GM18867 (cell line): ENCODE results near the gene OR8H1.

Experiments used
- ATAC-seq: cut with Tn5 transposase; IDR thresholded peaks from one replicate; pipeline ENCODE4 v1.9.1; 2021; ENCODE audit warnings: mild to moderate bottlenecking, moderate library complexity; ENCODE audit not compliant: unreplicated experiment

Gene OR8H1, protein sequence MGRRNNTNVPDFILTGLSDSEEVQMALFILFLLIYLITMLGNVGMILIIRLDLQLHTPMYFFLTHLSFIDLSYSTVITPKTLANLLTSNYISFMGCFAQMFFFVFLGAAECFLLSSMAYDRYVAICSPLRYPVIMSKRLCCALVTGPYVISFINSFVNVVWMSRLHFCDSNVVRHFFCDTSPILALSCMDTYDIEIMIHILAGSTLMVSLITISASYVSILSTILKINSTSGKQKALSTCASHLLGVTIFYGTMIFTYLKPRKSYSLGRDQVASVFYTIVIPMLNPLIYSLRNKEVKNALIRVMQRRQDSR

DNA sequence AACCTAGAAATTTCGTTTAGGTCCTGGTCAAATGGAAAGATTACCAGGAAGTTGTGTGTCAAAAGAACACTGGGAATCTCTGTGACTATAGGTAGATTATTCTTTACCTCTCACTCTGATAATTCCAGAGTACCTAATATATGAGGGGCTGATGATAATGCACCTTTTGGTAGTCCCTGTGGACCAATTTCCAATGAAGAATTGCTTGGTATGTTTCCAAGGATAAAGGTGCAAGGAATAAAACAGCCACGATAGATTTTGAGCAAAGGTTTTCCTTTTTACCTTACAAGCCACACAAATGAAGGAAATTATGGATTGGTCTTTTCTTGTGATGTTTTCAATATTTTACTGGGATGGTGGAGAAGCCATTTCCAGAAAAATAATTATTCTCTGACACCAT, at the start of gene OR8H1:
TSS of gene OR8H1 (minus strand) at position 101 of the 400 bp plus-strand sequence. CDS start 1,192 bp downstream, outside the sequence.
- no peak for ATAC-seq

DNA sequence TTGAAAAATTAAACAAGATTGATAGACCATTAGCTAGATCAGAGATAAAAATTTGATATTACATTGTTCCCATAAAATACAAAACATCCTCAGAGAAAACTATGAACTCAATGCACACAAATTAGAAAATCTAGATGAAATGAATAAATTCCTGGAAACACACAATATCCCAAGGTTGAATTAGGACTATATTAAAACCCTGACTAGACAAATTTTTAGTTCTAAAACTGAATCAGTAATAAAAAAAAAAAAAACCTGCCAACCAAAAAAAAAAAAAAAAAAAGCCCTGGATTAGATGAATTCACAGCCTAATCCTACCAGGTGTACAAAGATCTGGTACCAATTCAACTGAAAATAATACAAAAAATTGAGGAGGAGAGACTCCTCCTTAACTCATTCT, 48.2 kb upstream of the OR8H1 start:
- ATAC-seq = no peak

DNA sequence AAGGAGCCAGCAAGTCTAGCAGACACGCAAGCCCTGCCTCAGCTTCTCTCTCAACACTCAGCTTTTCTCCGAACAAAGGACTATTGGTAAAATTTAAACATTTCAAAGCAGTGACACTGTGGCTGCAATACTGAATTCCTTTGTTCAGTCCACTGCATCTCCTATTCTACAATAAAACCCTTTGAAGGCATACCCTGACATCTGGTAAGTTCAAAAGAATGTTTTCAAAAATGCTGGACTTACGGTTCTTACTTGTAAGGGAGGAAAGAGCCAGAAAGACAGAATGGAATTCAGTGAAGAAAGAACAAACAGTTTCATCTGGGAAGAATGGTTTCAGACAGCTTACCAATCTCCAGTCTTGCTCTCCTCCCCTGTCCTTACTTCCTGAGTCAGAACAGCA, 41.1 kb upstream of the OR8H1 start:
- ATAC-seq = no peak

DNA sequence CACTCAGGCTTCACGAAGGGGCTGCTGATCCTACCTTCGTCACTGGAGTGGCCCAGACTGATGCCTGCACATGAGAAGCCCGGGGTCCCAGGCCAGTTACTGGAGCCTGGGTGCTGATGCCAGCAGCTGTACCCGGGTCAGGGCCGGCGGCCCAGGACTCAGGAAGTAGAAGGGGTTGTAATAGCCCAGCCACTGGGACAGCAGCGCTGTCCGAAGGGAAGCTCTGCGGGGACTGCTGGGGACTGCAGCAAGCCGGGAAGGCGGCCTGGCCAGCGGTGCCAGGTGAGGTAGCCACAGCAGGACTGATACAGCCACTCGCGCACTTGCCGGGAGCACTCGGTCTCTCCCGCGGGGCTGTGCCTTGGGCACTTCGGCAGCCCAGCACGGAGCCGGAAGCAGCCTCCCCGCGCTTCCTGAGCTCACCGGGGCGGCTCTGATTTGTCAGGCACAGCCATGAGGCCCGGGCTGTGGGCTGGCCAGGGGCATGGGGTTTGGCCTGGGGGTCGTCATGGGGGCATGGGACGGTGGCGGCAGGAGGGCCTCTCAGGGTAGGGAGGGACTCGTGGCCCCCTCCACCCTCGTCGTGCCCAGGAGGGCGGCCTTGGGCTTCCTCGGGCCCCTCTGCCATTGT, 39.9 kb upstream of the OR8H1 start:
- ATAC-seq = no peak

DNA sequence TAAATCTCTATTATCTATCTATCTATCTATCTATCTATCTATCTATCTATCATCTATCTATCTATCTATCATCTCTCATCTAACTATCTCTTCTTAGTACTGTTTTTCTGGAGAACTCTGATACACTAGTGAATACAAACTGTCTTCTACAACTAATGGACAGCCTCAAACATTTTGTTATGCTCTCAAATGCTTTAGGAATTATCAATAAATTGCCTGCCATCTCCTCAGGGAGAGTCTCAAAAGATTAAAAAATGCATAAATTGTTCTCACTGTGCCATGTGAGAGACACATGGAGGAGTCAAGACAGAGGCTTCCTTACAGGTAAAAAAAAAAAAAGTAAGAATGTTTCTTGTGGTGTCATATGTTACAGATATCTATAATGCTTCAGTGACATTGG, 22.8 kb upstream of the OR8H1 start, which contains the start of gene OR8K3:
TSS of gene OR8K3 (plus strand) at position 301 of the 400 bp plus-strand sequence. CDS start 3,163 bp downstream, outside the sequence.
- ATAC-seq = no peak

DNA sequence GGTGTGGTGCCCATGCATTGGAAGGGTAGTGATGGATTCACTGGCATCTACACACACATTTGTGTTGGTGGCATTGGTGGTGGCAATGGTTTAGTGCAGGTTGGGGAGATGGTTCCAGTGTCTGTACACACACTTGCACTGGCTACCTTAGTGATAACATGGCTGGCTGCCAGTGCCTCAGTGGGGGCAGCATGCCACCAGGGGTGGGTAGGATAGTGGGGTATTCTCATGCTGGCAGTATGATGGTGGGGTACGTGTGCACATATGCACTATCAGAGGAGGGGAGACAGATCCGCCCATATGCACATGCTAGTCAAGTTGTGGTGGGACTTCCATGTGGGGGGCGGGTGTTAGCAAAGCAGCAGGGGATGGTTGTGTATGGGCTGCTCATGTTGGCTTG, 15.8 kb upstream of the OR8H1 start:
- ATAC-seq = no peak

DNA sequence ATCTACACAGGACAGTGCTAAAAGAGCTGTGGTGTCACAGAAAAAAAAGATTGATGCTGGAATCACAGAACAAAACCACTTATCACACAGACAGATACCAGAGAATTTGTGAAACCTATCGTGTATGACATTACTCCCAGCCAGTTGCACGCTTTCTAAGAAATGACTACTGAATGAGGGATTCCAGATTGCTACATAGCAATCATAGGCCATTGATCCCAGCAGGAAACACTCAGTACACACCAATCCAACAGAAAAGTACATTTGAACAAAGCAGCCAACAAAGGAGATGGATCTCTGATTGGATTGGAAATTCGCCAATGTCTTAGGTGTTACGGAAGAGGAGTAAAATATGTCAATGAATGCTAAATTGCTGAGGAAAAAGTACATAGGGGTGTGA, 4.8 kb upstream of the OR8H1 start:
- no peak for ATAC-seq

DNA sequence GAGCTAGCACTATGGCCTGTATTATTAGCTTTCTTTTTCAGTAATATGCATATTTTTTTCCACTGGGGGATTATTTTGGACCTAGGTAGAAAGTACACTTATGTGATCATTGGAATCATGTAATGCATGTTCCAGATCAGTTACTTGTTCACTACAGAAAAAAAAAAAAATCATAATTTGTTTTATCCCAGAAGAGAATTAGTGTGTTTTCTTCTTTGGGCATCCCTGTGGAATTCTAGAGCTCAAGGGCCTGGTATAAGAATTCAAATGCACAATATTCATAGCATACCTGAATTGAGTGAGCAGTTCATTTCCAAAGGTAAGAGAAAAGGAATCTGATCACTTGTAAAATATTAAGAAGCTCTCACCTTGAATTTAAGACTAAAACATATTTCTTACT, 18.2 kb downstream of the OR8H1 start, which contains the start of gene OR5T1:
TSS of gene OR5T1 (plus strand) at position 301 of the 400 bp plus-strand sequence. CDS start 1,485 bp downstream, outside the sequence.
- no peak for ATAC-seq

DNA sequence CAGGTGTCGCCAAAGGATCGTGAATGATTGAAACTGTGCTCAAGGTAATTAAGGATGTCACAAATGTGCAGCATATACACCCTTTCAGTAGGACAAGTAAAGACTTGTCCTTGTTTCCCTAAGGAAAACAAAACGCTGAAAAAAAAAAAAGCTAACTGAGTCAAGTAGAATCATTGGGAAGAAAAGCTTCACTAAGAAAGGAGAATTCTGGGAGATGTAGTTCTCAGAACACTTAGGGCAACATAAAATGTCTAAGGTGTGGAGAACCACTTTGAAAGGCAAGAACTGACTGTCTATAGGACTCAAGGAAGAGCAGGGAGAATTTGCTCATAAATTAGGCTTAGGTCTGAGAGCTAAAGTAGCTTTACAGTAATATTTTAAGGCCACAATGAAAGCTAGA, 21.0 kb downstream of the OR8H1 start:
- ATAC-seq = no peak

DNA sequence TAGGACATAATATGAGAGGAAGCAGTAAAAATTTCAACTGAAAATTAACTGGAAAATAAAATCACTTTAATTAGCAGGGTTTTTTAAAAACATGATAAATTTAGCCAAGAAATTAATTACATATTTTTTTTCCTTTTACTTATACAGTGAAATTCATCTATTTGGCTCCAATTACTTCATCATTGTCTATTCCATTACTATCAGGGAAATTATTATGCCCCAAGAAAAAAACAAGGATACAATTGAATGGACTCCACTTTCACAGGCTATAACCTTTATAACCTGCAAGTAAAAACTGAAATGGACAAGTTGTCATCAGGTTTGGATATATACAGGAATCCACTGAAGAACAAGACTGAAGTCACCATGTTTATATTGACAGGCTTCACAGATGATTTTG, 40.1 kb downstream of the OR8H1 start, which contains the start of gene OR5T3:
TSS of gene OR5T3 (plus strand) at position 301 of the 400 bp plus-strand sequence. CDS start at position 301, 0 bp downstream.
- no peak for ATAC-seq
